Type B pancreatic cell (in vitro differentiated cells): ENCODE data around the gene JADE1. TPM values are rescaled to one million over a fixed set of nuclear protein-coding genes. Genes with fewer than 3 reads are reported as not detected.

Experiments used
- DNase-seq: peaks from one replicate; pipeline ENCODE4 v3.0.0; 2021; ENCODE audit warnings: mixed read lengths; ENCODE audit not compliant: unreplicated experiment; ENCODE audit errors: extremely low spot score
- H3K27ac Mint-ChIP-seq: 2 replicates; pipeline ENCODE4 v1.8.0; 2021; ENCODE audit warnings: mild to moderate bottlenecking, mixed read lengths
- H3K27me3 Mint-ChIP-seq: 2 replicates; pipeline ENCODE4 v1.8.0; 2021; ENCODE audit warnings: mixed read lengths
- H3K36me3 Mint-ChIP-seq: 2 replicates; pipeline ENCODE4 v1.8.0; 2021; ENCODE audit warnings: mixed read lengths
- H3K4me1 Mint-ChIP-seq: one replicate; pipeline ENCODE4 v1.8.0; 2021; ENCODE audit warnings: mixed read lengths; ENCODE audit not compliant: unreplicated experiment
- H3K4me3 Mint-ChIP-seq: 2 replicates; pipeline ENCODE4 v1.8.0; 2021; ENCODE audit warnings: mild to moderate bottlenecking, mixed read lengths
- H3K9me3 Mint-ChIP-seq: 2 replicates; pipeline ENCODE4 v1.8.0; 2021; ENCODE audit warnings: mixed read lengths
- total RNA-seq: library from RNA; stranded (reverse); gene quantifications from 2 replicates; pipeline ENCODE4 v1.2.1, GENCODE V29; 2021; ENCODE audit warnings: low replicate concordance
- TF ChIP-seq, protein P1 (sequence below): fragments of 200-600 bp; sonication (generic); conservative IDR thresholded peaks from 2 replicates; pipeline ENCODE4 v1.5.0; 2021; ENCODE audit warnings: antibody characterized with exemption, mild to moderate bottlenecking

JADE1 gene
- total RNA-seq, 1 donor from 2014 or later: 27.0 TPM

DNA sequence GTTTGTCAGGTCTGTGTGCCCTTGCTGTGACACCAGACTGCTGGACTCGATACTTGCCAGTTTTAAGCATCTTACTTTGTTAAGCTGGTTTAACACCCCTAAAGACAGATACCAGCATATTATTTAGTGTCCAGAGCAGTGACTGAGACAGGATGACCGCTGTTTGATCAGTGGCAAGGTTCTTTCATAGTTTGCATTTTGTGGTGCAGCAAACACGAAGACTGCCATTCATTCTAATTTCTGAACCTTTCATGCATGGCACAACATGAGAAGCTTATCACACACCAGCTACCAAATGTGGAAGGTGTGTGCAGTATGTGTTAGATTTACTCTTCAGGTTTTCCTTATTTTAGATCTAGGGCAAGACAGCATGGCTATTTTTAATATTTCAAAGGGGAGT, 28.2 kb downstream of the JADE1 start:
- Mint-ChIP-seq H3K36me3 (peaks cover 17% of the 10 kb centered on the region), H3K27me3 (no peaks in the 10 kb centered on the region), H3K9me3 (peaks cover 6% of the 10 kb centered on the region), H3K4me1 (peaks cover 21% of the 10 kb centered on the region), H3K27ac (no peak overlapping the region), H3K4me3 (no peak overlapping the region)
- TF ChIP-seq, protein P1, sequence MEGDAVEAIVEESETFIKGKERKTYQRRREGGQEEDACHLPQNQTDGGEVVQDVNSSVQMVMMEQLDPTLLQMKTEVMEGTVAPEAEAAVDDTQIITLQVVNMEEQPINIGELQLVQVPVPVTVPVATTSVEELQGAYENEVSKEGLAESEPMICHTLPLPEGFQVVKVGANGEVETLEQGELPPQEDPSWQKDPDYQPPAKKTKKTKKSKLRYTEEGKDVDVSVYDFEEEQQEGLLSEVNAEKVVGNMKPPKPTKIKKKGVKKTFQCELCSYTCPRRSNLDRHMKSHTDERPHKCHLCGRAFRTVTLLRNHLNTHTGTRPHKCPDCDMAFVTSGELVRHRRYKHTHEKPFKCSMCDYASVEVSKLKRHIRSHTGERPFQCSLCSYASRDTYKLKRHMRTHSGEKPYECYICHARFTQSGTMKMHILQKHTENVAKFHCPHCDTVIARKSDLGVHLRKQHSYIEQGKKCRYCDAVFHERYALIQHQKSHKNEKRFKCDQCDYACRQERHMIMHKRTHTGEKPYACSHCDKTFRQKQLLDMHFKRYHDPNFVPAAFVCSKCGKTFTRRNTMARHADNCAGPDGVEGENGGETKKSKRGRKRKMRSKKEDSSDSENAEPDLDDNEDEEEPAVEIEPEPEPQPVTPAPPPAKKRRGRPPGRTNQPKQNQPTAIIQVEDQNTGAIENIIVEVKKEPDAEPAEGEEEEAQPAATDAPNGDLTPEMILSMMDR: no peak
- no peak for DNase-seq

DNA sequence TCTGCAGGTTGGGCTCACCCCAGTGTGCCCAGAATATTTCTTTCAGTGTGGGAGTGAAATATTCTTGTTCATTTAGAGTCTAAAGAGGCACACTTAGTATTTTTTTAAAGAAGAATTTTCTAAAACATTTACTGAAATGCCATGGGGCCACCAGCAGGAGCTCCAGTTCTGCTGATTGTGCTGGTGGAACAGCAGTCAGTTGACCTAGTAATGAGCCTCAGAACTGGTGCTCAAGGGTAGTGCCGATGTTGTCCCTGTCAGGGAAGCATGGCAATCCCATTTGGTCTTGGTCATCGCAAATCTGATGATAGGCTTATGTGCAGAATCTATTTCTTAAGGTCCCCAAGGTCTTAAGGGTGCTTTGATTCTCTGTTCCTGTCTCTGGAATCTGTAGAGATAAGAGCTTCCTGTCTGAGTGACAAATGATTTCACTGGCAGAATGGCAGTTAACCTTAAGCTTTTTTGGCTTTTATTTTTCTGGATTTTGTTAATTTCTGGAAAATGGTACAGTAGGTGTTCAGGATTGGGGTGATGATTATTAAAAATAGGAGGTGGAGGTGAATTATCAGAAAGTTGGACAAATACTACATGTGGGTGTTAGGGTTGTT, 31.3 kb downstream of the JADE1 start:
- Mint-ChIP-seq H3K9me3 (peaks cover 6% of the 10 kb centered on the region), H3K27me3 (no peaks in the 10 kb centered on the region), H3K4me1 (peaks cover 19% of the 10 kb centered on the region), H3K36me3 (peaks cover 24% of the 10 kb centered on the region), H3K4me3 (peak overlapping the region; percentile 68), H3K27ac (peak overlapping the region; percentile 97)
- TF ChIP-seq, protein P1: peak; percentile 22
- no peak for DNase-seq

DNA sequence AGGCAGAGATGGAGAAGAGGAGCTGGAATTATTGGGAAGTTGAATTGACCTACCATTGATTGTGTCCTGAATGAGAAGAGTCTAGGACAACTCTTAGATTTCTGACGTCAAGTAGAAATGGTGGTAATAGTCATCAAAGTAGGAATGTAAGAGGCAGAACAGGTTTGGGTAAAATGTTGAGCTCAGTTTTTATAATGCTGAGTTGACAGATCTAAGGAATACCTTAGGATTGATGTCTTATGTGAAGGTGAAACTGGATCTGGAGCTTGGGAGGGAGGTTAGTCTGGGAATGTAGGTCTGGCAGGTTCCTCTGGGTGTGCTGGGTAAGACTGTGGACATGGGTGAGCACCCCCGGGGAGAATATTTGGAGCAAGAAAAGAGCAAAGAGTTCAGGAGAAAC, 31.9 kb downstream of the JADE1 start:
- TF ChIP-seq, protein P1: no peak
- DNase-seq: no peak
- Mint-ChIP-seq H3K9me3 (peaks cover 6% of the 10 kb centered on the region), H3K36me3 (peaks cover 24% of the 10 kb centered on the region), H3K4me1 (peaks cover 19% of the 10 kb centered on the region), H3K4me3 (peak overlapping the region; percentile 68), H3K27ac (peak overlapping the region; percentile 97), H3K27me3 (no peaks in the 10 kb centered on the region)

DNA sequence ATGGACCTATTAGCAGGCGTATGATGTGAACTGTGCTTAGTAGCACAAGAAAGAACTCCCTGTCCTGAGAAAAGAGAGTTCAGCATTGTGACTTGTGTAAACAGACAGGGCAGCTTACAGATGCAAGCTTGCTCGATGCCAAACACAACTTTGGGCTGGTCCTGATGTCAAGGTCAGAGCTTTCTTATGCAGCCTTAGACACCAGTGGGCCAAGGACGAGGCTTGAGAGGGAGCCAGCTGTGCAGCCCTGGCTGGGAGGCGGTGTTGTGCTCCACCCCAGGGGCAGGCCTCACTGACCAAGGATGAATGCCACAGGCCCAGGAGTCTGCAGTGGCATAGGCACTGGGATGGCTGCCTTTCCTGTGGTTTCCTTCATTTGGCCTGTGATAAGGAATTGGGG, 35.4 kb downstream of the JADE1 start:
- peaks cover 19% of the 10 kb centered on the region for H3K4me1 Mint-ChIP-seq
- H3K36me3 Mint-ChIP-seq: peaks cover 40% of the 10 kb centered on the region
- peak overlapping the region; percentile 34 for H3K27ac Mint-ChIP-seq
- no peak for DNase-seq
- no peaks in the 10 kb centered on the region for H3K27me3 Mint-ChIP-seq
- TF ChIP-seq, protein P1: no peak
- H3K4me3 Mint-ChIP-seq: no peak overlapping the region
- H3K9me3 Mint-ChIP-seq: peaks cover 6% of the 10 kb centered on the region

DNA sequence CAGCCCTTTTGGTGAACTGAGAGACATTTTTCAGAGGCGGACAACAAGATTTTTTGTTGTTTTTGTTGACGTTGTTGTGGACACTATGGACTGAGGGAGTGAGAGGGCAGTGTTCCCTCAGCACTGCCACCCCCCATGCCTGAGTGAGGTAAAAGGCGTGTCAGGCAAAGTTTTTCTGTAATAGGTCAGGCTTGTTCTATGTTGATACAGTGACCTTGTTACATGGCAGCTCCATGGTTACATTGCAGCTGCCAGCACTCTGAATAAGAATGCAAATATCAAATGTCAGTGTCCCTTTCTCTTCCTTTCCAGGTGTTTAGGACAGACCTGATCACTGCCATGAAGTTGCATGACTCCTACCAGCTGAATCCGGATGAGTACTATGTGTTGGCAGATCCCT, 36.6 kb downstream of the JADE1 start:
- Mint-ChIP-seq H3K9me3 (peaks cover 6% of the 10 kb centered on the region), H3K36me3 (peaks cover 42% of the 10 kb centered on the region), H3K4me3 (no peak overlapping the region), H3K27ac (peak overlapping the region; percentile 44), H3K4me1 (peaks cover 14% of the 10 kb centered on the region), H3K27me3 (no peaks in the 10 kb centered on the region)
- no peak for DNase-seq
- TF ChIP-seq, protein P1: no peak
